IPS-15b (cell line): ENCODE measurements around the gene DIP2A.

ENCODE experiments used
- H3K27me3 ChIP-seq: one replicate; pipeline ENCODE4 v1.6.1; 2013; ENCODE audit warnings: low read length; ENCODE audit not compliant: control insufficient read depth, insufficient read depth
- H3K36me3 ChIP-seq: one replicate; pipeline ENCODE4 v1.6.1; 2013; ENCODE audit warnings: low read length; ENCODE audit not compliant: control insufficient read depth, insufficient read depth
- H3K4me1 ChIP-seq: one replicate; pipeline ENCODE4 v1.6.1; 2013; ENCODE audit warnings: mild to moderate bottlenecking, low read length; ENCODE audit not compliant: control insufficient read depth, insufficient read depth
- H3K4me3 ChIP-seq: one replicate; pipeline ENCODE4 v1.5.1; 2013; ENCODE audit warnings: low read depth, low read length
- H3K9ac ChIP-seq: one replicate; pipeline ENCODE4 v1.6.1; 2013; ENCODE audit warnings: low read depth, mild to moderate bottlenecking, low read length
- H3K9me3 ChIP-seq: one replicate; pipeline ENCODE4 v1.6.1; 2013; ENCODE audit warnings: mild to moderate bottlenecking, low read length; ENCODE audit not compliant: control insufficient read depth, insufficient read depth

DIP2A gene

GRCh38 chr21:46472246-46472645 lies 13.6 kb downstream of the DIP2A start:
- no peaks in the 10 kb centered on the region for H3K36me3 ChIP-seq
- no peak overlapping the region for H3K4me3 ChIP-seq
- no peaks in the 10 kb centered on the region for H3K4me1 ChIP-seq
- no peaks in the 10 kb centered on the region for H3K9me3 ChIP-seq
- H3K9ac ChIP-seq = no peak overlapping the region
- no peaks in the 10 kb centered on the region for H3K27me3 ChIP-seq

GRCh38 chr21:46474382-46474781 lies 15.7 kb downstream of the DIP2A start:
- Histone ChIP-seq H3K9ac (no peak overlapping the region), H3K27me3 (no peaks in the 10 kb centered on the region), H3K9me3 (no peaks in the 10 kb centered on the region), H3K4me1 (no peaks in the 10 kb centered on the region), H3K36me3 (no peaks in the 10 kb centered on the region), H3K4me3 (no peak overlapping the region)

- no peaks in the 10 kb centered on the region for H3K36me3 ChIP-seq
- H3K9me3 ChIP-seq = no peaks in the 10 kb centered on the region
These were observed 16.6 kb downstream of the DIP2A start for GRCh38 chr21:46475296-46475695.

GRCh38 chr21:46477765-46478164 lies 19.1 kb downstream of the DIP2A start:
- Histone ChIP-seq H3K9ac (no peak overlapping the region), H3K4me1 (no peaks in the 10 kb centered on the region), H3K4me3 (no peak overlapping the region), H3K9me3 (no peaks in the 10 kb centered on the region), H3K36me3 (no peaks in the 10 kb centered on the region), H3K27me3 (no peaks in the 10 kb centered on the region)

More at GRCh38 chr21:46475296-46475695, 16.6 kb downstream of the DIP2A start:
- H3K4me3 ChIP-seq = no peak overlapping the region
- H3K9ac ChIP-seq = no peak overlapping the region
- H3K27me3 ChIP-seq = no peaks in the 10 kb centered on the region
- no peaks in the 10 kb centered on the region for H3K4me1 ChIP-seq

GRCh38 chr21:46478910-46479309 lies 20.2 kb downstream of the DIP2A start:
- H3K9ac ChIP-seq = no peak overlapping the region
- H3K27me3 ChIP-seq = no peaks in the 10 kb centered on the region
- H3K4me3 ChIP-seq = no peak overlapping the region
- no peaks in the 10 kb centered on the region for H3K4me1 ChIP-seq
- no peaks in the 10 kb centered on the region for H3K36me3 ChIP-seq
- H3K9me3 ChIP-seq = no peaks in the 10 kb centered on the region

GRCh38 chr21:46480466-46480865 lies 21.8 kb downstream of the DIP2A start:
- Histone ChIP-seq H3K9me3 (no peaks in the 10 kb centered on the region), H3K9ac (no peak overlapping the region), H3K36me3 (no peaks in the 10 kb centered on the region), H3K27me3 (no peaks in the 10 kb centered on the region), H3K4me3 (no peak overlapping the region), H3K4me1 (no peaks in the 10 kb centered on the region)

GRCh38 chr21:46482225-46482845 lies 23.6 kb downstream of the DIP2A start:
- no peaks in the 10 kb centered on the region for H3K36me3 ChIP-seq
- H3K9ac ChIP-seq = no peak overlapping the region
- no peaks in the 10 kb centered on the region for H3K27me3 ChIP-seq
- no peaks in the 10 kb centered on the region for H3K9me3 ChIP-seq
- H3K4me3 ChIP-seq = no peak overlapping the region
- H3K4me1 ChIP-seq = no peaks in the 10 kb centered on the region

- Histone ChIP-seq H3K27me3 (no peaks in the 10 kb centered on the region), H3K4me1 (no peaks in the 10 kb centered on the region), H3K4me3 (no peak overlapping the region), H3K9ac (no peak overlapping the region), H3K9me3 (no peaks in the 10 kb centered on the region), H3K36me3 (no peaks in the 10 kb centered on the region)
These were observed 24.1 kb downstream of the DIP2A start for GRCh38 chr21:46482846-46483231.

GRCh38 chr21:46483300-46484295 lies 24.9 kb downstream of the DIP2A start:
- no peak overlapping the region for H3K4me3 ChIP-seq
- H3K36me3 ChIP-seq = no peaks in the 10 kb centered on the region
- no peaks in the 10 kb centered on the region for H3K9me3 ChIP-seq
- no peaks in the 10 kb centered on the region for H3K27me3 ChIP-seq
- no peaks in the 10 kb centered on the region for H3K4me1 ChIP-seq
- no peak overlapping the region for H3K9ac ChIP-seq

- Histone ChIP-seq H3K4me1 (no peaks in the 10 kb centered on the region), H3K4me3 (no peak overlapping the region), H3K9me3 (no peaks in the 10 kb centered on the region), H3K36me3 (peaks cover 8% of the 10 kb centered on the region), H3K9ac (no peak overlapping the region), H3K27me3 (no peaks in the 10 kb centered on the region)
These were observed 27.9 kb downstream of the DIP2A start for GRCh38 chr21:46486481-46487126.

- no peaks in the 10 kb centered on the region for H3K9me3 ChIP-seq
- H3K36me3 ChIP-seq = peaks cover 8% of the 10 kb centered on the region
- no peak overlapping the region for H3K4me3 ChIP-seq
- H3K27me3 ChIP-seq = no peaks in the 10 kb centered on the region
- no peak overlapping the region for H3K9ac ChIP-seq
- H3K4me1 ChIP-seq = no peaks in the 10 kb centered on the region
These were observed 30.5 kb downstream of the DIP2A start for GRCh38 chr21:46489162-46489663.
